HUES48 (cell line): ENCODE data around the gene SFTPB.

Source experiments
- H3K27ac ChIP-seq: one replicate; pipeline ENCODE4 v1.7.0; 2013; ENCODE audit warnings: low read depth, low read length, inconsistent platforms
- H3K27me3 ChIP-seq: 2 replicates; pipeline ENCODE4 v1.6.1; 2013; ENCODE audit warnings: mild to moderate bottlenecking, low read length; ENCODE audit not compliant: control insufficient read depth, insufficient read depth
- H3K36me3 ChIP-seq: 2 replicates; pipeline ENCODE4 v1.6.1; 2013; ENCODE audit warnings: low read length; ENCODE audit not compliant: control insufficient read depth, insufficient read depth
- H3K4me1 ChIP-seq: 2 replicates; pipeline ENCODE4 v1.6.1; 2013; ENCODE audit warnings: mild to moderate bottlenecking, low read length; ENCODE audit not compliant: control insufficient read depth, insufficient read depth
- H3K4me3 ChIP-seq: 2 replicates; pipeline ENCODE4 v1.5.1; 2013; ENCODE audit warnings: mild to moderate bottlenecking, low read depth, low read length
- H3K9ac ChIP-seq: 2 replicates; pipeline ENCODE4 v1.6.1; 2013; ENCODE audit warnings: mild to moderate bottlenecking, low read depth, low read length, moderate library complexity
- H3K9me3 ChIP-seq: 2 replicates; pipeline ENCODE4 v1.6.1; 2013; ENCODE audit warnings: low read length; ENCODE audit not compliant: control insufficient read depth, insufficient read depth

Gene SFTPB

DNA sequence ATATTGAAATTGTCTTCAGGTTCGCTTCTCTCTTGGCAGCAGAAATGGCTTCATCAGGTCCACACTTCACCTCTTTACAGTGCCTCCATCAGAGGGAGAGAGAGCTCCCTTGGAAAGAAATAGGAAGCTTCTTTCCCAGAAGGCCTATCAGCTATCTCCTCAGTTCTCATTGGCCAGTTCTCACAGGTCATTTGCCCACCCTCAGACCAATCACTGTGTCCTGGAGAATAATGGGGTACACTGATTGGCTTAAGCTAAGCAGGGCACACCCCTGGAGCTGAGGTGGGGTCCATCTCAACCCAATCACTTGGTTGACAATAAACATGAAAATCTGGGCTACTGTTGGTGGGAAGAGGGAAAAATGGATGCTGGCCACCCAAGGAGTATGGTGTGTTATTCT is 31.3 kb upstream of the SFTPB start:
- Histone ChIP-seq H3K36me3 (no peaks in the 10 kb centered on the region), H3K27me3 (no peaks in the 10 kb centered on the region), H3K4me3 (no peak overlapping the region), H3K9ac (no peak overlapping the region), H3K4me1 (peaks cover 18% of the 10 kb centered on the region), H3K9me3 (no peaks in the 10 kb centered on the region), H3K27ac (no peak overlapping the region)

DNA sequence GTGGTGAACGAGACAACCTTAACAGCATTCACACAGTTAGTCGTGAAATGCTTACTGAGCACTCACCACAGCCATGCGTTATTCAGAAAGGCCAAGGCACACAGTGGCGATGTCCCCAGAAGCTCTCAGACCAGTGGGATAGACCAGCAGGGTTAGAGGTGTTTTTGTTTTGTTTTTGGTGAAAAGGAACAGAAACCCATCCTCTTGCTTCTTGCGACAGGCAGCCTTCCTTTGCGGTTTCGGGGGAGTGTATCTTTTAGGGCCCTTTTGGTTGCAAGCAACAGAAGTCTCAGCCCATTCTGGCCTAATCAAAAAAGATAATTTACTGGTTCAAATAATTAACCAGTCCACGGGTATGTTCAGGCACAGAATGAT is 30.9 kb upstream of the SFTPB start:
- no peak overlapping the region for H3K9ac ChIP-seq
- H3K27me3 ChIP-seq = no peaks in the 10 kb centered on the region
- no peaks in the 10 kb centered on the region for H3K36me3 ChIP-seq
- H3K9me3 ChIP-seq = no peaks in the 10 kb centered on the region
- H3K4me1 ChIP-seq = peaks cover 18% of the 10 kb centered on the region
- H3K27ac ChIP-seq = no peak overlapping the region
- H3K4me3 ChIP-seq = no peak overlapping the region

DNA sequence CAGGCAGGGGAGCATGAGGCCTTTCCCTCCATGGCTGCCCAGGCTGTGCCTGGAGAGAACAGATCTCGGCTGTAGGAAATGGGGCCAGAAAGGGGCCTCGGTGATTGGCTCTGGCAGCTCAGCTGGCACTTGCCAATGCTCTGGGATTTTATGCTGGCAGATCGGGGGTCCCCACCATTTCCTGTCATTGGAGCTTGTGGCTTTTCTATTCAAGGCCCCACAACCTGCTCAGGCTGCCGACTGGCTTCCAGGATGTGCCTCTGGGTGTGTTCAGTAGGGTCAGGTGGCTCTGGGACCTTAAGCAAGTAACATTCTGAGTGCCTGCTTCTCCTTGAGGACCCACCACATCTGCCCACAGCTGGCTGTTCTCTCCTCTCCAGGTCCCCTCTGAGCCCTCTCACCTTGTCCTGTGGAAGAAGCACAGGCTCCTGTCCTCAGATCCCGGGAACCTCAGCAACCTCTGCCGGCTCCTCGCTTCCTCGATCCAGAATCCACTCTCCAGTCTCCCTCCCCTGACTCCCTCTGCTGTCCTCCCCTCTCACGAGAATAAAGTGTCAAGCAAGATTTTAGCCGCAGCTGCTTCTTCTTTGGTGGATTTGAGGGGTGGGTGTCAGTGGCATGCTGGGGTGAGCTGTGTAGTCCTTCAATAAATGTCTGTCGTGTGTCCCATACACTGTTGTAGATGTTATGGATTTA is 30.3 kb upstream of the SFTPB start:
- no peak overlapping the region for H3K9ac ChIP-seq

GRCh38 chr2:85697716-85698115 is 29.7 kb upstream of the SFTPB start:
- H3K9me3 ChIP-seq = no peaks in the 10 kb centered on the region
- H3K27me3 ChIP-seq = no peaks in the 10 kb centered on the region
- H3K36me3 ChIP-seq = no peaks in the 10 kb centered on the region
- H3K4me3 ChIP-seq = no peak overlapping the region
- H3K27ac ChIP-seq = no peak overlapping the region
- no peak overlapping the region for H3K9ac ChIP-seq
- H3K4me1 ChIP-seq = peaks cover 17% of the 10 kb centered on the region

More for the DNA sequence above, 30.3 kb upstream of the SFTPB start:
- Histone ChIP-seq H3K9me3 (no peaks in the 10 kb centered on the region), H3K4me1 (peaks cover 18% of the 10 kb centered on the region), H3K27ac (no peak overlapping the region), H3K36me3 (no peaks in the 10 kb centered on the region), H3K4me3 (no peak overlapping the region), H3K27me3 (no peaks in the 10 kb centered on the region)

GRCh38 chr2:85697096-85697495 is 29.1 kb upstream of the SFTPB start:
- Histone ChIP-seq H3K27ac (no peak overlapping the region), H3K36me3 (no peaks in the 10 kb centered on the region), H3K4me3 (no peak overlapping the region), H3K9ac (no peak overlapping the region), H3K27me3 (no peaks in the 10 kb centered on the region), H3K4me1 (peaks cover 11% of the 10 kb centered on the region), H3K9me3 (no peaks in the 10 kb centered on the region)

DNA sequence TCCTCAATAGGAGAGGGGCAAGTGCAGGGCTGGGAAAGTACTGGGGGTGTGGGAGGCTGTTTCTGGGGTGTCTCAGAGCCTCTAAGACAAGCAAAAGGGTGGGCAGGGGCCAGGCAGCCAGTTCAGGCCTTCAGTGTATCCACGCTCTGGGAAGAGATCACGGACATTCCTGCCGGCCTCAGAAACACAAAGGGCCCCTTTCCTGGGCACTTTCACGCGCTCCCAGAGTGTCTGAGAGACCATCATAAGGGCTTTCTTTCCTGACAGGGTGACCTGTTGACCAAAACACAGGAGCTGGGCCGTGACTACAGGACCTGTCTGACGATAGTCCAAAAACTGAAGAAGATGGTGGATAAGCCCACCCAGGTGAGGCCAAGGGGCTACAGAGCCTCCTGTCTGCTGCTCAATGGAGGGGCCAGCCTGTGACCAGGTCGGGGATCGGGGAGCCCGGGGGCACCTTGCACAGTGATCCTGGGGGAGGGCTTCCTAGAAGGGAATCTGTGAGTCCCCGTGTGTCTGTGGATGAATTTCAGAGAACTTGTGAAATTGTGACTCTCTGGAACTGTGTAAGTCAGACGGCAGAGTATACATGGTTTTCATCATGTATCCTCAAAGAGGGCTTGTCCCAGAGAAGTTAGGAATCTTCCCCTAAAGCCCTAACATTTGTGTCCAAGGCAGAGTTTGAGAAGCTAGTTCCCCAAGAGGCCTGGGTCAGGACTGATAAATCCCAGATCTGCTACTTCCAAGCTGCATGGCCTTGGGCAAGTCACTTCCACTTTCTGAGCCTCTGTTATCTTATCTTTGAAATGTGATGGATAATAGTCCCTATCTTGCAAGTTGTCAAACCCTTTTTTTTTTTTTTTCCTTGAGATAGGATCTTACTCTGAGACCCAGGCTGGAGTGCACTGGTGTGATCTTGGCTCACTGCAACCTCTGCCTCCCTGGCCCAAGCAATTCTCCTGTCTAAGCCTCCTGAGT is 28.0 kb upstream of the SFTPB start:
- Histone ChIP-seq H3K36me3 (no peaks in the 10 kb centered on the region), H3K4me3 (no peak overlapping the region), H3K9ac (no peak overlapping the region), H3K4me1 (no peaks in the 10 kb centered on the region), H3K9me3 (no peaks in the 10 kb centered on the region), H3K27me3 (no peaks in the 10 kb centered on the region), H3K27ac (no peak overlapping the region)

DNA sequence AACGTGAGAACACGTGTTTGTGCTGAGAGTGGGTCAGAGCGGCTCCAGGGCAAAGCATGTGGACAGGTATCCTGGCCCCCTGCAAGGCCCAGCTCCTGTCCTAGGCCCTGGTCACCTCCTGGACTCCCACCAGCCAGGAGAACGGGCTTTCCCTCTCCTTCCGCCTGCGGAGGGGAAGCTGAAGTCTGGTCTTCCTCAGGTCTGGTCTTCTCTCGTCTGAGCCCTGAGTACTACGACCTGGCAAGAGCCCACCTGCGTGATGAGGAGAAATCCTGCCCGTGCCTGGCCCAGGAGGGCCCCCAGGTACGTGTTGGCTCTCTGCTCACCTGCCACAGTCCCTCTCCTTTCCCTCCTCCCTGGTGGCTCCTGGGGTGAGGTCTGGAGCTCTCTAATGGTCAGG is 27.1 kb upstream of the SFTPB start:
- no peaks in the 10 kb centered on the region for H3K9me3 ChIP-seq
- H3K4me1 ChIP-seq = no peaks in the 10 kb centered on the region
- no peak overlapping the region for H3K27ac ChIP-seq
- no peaks in the 10 kb centered on the region for H3K27me3 ChIP-seq
- no peak overlapping the region for H3K4me3 ChIP-seq
- no peaks in the 10 kb centered on the region for H3K36me3 ChIP-seq
- no peak overlapping the region for H3K9ac ChIP-seq

GRCh38 chr2:85694052-85695025 is 26.3 kb upstream of the SFTPB start, which contains the start of gene GNLY:
Gene GNLY, plus strand, starts transcription at chr2:85694358. Its CDS starts 61 bp downstream, at chr2:85694419.
- no peak within 1 kb of the TSS for H3K4me3 ChIP-seq
- no peaks in the 10 kb centered on the region for H3K9me3 ChIP-seq
- no peak within 1 kb of the TSS for H3K9ac ChIP-seq
- no peak within 1 kb of the TSS for H3K27ac ChIP-seq
- H3K36me3 ChIP-seq = no peaks in the 10 kb centered on the region
- no peaks in the 10 kb centered on the region for H3K4me1 ChIP-seq
- H3K27me3 ChIP-seq = no peaks in the 10 kb centered on the region

DNA sequence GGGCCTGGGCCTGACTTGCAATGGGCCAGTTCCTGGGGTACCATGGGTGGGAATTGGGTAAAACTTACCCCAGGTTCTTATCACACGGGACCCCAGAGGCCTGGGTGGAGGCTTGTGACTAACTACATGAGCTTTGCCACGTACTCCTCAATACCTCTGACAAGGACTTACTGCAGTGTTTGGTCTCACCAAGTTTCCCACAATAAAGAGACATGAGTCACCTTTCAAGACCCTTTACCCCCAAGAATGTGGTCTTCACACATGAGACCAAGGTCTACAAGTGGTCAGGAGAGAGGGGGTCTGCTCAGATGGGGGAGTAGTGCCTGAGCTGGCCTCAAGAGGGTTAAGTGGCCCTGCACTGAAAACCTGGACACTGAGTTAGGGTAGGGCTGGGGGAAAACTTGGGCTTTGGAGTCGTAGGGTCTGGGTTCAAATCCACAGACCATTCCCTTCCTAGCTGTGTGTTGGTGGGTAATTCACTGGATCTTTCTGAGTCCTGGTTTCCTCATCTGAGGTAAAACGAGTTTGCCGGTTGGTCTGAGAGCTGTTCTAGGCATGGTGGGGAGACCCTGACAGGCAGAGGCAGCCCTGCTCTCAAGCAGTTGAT is 24.1 kb upstream of the SFTPB start:
- Histone ChIP-seq H3K4me3 (no peak overlapping the region), H3K9ac (no peak overlapping the region), H3K27ac (no peak overlapping the region), H3K9me3 (no peaks in the 10 kb centered on the region), H3K36me3 (no peaks in the 10 kb centered on the region), H3K27me3 (no peaks in the 10 kb centered on the region), H3K4me1 (peaks cover 1% of the 10 kb centered on the region; the same call in 1 of the 2 replicates)

GRCh38 chr2:85690932-85691331 is 22.9 kb upstream of the SFTPB start:
- H3K36me3 ChIP-seq = no peaks in the 10 kb centered on the region
- peaks cover 5% of the 10 kb centered on the region; the same call in 1 of the 2 replicates for H3K4me1 ChIP-seq
- no peak overlapping the region for H3K4me3 ChIP-seq
- H3K27ac ChIP-seq = no peak overlapping the region
- no peaks in the 10 kb centered on the region for H3K27me3 ChIP-seq
- H3K9ac ChIP-seq = no peak overlapping the region
- H3K9me3 ChIP-seq = no peaks in the 10 kb centered on the region
